A673 (cell line): ENCODE results near the gene MPO.

Source experiments
- EZH2 ChIP-seq: fragments of 200-600 bp; sonication (generic); IDR thresholded peaks from 2 replicates; pipeline ENCODE4 v1.6.1; 2017; ENCODE audit warnings: borderline replicate concordance, low read depth, mild to moderate bottlenecking, mixed read lengths, antibody characterized with exemption, low read length; ENCODE audit not compliant: poor library complexity, severe bottlenecking
- TF ChIP-seq, protein P1 (sequence below): fragments of 300-800, 200-600 bp; sonication (generic); conservative IDR thresholded peaks from 2 replicates; pipeline ENCODE4 v1.5.1; 2017; ENCODE audit warnings: low read depth, mild to moderate bottlenecking, antibody characterized with exemption, low read length, moderate library complexity, mixed read lengths

DNA sequence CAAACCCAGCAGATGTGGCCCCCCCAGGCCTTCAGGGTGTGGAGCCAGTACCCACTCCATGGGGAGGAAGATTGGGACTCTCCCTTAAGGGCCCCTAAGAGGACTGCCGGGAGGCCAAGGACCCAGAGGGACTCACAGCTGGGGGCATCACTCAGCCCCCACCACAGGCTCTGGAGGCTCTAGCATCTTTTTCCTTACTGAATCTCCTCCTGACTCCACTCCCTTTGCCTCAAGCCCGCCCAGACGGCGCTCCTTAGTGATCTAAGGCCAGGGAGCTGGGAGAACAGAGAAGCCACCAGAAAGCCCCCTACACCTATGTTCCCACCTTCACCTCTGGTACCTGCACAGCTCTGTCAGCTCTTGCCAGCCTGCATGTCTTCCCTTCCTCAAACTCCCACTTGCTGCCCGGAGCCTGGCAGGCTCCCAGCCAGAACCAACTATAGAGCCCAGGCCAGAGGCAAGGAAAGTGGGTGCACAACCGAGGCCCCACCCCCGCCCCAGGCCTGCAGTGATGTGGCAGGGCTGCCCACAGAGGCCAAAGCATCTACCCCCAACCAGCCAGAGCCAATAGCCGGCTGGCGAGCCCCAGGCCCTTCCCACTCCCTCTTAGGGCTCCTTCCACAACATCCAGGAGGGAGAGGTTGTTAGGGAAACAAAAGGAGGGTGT is 22.3 kb upstream of the MPO start:
- TF ChIP-seq, protein P1, sequence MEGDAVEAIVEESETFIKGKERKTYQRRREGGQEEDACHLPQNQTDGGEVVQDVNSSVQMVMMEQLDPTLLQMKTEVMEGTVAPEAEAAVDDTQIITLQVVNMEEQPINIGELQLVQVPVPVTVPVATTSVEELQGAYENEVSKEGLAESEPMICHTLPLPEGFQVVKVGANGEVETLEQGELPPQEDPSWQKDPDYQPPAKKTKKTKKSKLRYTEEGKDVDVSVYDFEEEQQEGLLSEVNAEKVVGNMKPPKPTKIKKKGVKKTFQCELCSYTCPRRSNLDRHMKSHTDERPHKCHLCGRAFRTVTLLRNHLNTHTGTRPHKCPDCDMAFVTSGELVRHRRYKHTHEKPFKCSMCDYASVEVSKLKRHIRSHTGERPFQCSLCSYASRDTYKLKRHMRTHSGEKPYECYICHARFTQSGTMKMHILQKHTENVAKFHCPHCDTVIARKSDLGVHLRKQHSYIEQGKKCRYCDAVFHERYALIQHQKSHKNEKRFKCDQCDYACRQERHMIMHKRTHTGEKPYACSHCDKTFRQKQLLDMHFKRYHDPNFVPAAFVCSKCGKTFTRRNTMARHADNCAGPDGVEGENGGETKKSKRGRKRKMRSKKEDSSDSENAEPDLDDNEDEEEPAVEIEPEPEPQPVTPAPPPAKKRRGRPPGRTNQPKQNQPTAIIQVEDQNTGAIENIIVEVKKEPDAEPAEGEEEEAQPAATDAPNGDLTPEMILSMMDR, result no peak
- TF ChIP-seq EZH2, result no peak
